NB4 (cell line): ENCODE results near the gene TWIST2.

Source experiments
- CTCF ChIP-seq: IDR thresholded peaks from one replicate; pipeline ENCODE4 v1.5.1; 2012; ENCODE audit warnings: low read depth, low read length
- POLR2A ChIP-seq: IDR thresholded peaks from 2 replicates; pipeline ENCODE4 v1.6.1; 2011; ENCODE audit warnings: mild to moderate bottlenecking; ENCODE audit not compliant: insufficient read length; ENCODE audit errors: extremely low read depth

DNA sequence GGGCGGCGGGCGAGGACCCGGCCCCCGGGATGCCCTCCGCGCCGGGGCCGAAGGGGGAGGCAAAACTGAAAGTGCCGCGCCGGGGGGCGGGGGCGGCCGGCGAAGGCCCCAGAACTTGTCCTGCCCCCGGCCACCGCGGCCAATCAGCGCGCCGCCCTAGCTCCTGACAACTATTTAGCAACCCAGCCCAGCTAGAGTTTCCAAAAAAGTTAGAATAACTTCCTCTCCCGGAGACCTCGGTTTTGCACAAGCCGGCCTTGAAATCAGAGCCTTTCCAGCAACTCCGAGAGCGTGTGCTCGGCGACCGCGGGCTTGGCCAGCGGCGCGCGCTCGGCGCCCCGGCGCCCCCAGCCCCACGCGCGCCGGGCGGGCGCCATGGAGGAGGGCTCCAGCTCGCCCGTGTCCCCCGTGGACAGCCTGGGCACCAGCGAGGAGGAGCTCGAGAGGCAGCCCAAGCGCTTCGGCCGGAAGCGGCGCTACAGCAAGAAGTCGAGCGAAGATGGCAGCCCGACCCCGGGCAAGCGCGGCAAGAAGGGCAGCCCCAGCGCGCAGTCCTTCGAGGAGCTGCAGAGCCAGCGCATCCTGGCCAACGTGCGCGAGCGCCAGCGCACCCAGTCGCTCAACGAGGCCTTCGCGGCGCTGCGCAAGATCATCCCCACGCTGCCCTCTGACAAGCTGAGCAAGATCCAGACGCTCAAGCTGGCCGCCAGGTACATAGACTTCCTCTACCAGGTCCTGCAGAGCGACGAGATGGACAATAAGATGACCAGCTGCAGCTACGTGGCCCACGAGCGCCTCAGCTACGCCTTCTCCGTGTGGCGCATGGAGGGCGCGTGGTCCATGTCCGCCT is at the start of gene TWIST2:
- TF ChIP-seq CTCF = no peak
- TF ChIP-seq POLR2A = no peak
